HepG2 (cell line): Measurements from ENCODE around the gene THSD8. TPM values are rescaled to one million over a fixed set of nuclear protein-coding genes. Genes with fewer than 3 reads are reported as not detected.

Experiments used
- AKNA ChIP-seq: sonication (generic); formaldehyde crosslinking; IDR thresholded peaks from 2 replicates; pipeline ENCODE4 v1.4.0; 2020; ENCODE audit warnings: missing genetic modification reagents, borderline replicate concordance
- ARNT ChIP-seq: fragments of 450-650 bp; IDR thresholded peaks from 2 replicates; pipeline ENCODE4 v1.6.1; 2017
- CSRNP1 ChIP-seq: sonication (generic); formaldehyde crosslinking; IDR thresholded peaks from 2 replicates; pipeline ENCODE4 v1.8.1; 2023; ENCODE audit warnings: mild to moderate bottlenecking, missing genetic modification reagents
- GLMP ChIP-seq: sonication (generic); formaldehyde crosslinking; IDR thresholded peaks from 2 replicates; pipeline ENCODE4 v1.9.0; 2021; ENCODE audit warnings: missing genetic modification reagents, mild to moderate bottlenecking, borderline replicate concordance
- HDAC1 ChIP-seq: sonication (generic); formaldehyde crosslinking; IDR thresholded peaks from 2 replicates; pipeline ENCODE4 v1.5.1; 2020; ENCODE audit warnings: mild to moderate bottlenecking, missing genetic modification reagents
- KLF9 ChIP-seq: IDR thresholded peaks from 2 replicates; pipeline ENCODE4 v1.6.1; 2016; ENCODE audit warnings: low read depth
- NAIF1 ChIP-seq: sonication (generic); formaldehyde crosslinking; IDR thresholded peaks from 2 replicates; pipeline ENCODE4 v1.5.0; 2020; ENCODE audit warnings: mild to moderate bottlenecking, missing genetic modification reagents, borderline replicate concordance
- RELA ChIP-seq: sonication (generic); formaldehyde crosslinking; IDR thresholded peaks from 2 replicates; pipeline ENCODE4 v1.4.0; 2020; ENCODE audit warnings: missing genetic modification reagents
- RFX3 ChIP-seq: IDR thresholded peaks from 2 replicates; pipeline ENCODE4 v1.6.1; 2016; ENCODE audit warnings: missing biosample characterization, missing genetic modification reagents
- SNAPC4 ChIP-seq: sonication (generic); formaldehyde crosslinking; IDR thresholded peaks from 2 replicates; pipeline ENCODE4 v1.4.0; 2020; ENCODE audit warnings: mild to moderate bottlenecking, missing genetic modification reagents
- TCF12 ChIP-seq, 2 experiments: fragments of 450-650 bp in 1 of 2; sonication (generic) in 1 of 2; formaldehyde crosslinking in 1 of 2; IDR thresholded peaks; 2 replicates each; pipeline versions ENCODE4 v1.6.1 to v1.8.0; 2017 to 2022; ENCODE audit warnings: antibody characterized with exemption in 1 of 2, mild to moderate bottlenecking in 1 of 2, missing genetic modification reagents in 1 of 2, moderate library complexity in 1 of 2
- ZKSCAN8 ChIP-seq: IDR thresholded peaks from 2 replicates; pipeline ENCODE4 v1.6.1; 2016; ENCODE audit warnings: borderline replicate concordance, missing genetic modification reagents, missing compliant biosample characterization
- ZNF75D ChIP-seq: sonication (generic); formaldehyde crosslinking; IDR thresholded peaks from 2 replicates; pipeline ENCODE4 v1.8.1; 2023; ENCODE audit warnings: missing genetic modification reagents, mild to moderate bottlenecking, borderline replicate concordance
- ZNF784 ChIP-seq: sonication (generic); formaldehyde crosslinking; IDR thresholded peaks from 2 replicates; pipeline ENCODE4 v1.5.1; 2020; ENCODE audit warnings: missing genetic modification reagents, mild to moderate bottlenecking, borderline replicate concordance
- polyA plus RNA-seq, 8 experiments: library from polyadenylated mRNA; depleted of rRNA in 3 of 8; stranded (reverse) in 7 of 8; unstranded in 1 of 8; fragments of >200 nt; fragmentation: Illumina TruSeq in 4 of 8; extraction: Trizol in 4 of 8; gene quantifications; 2 replicates each; pipeline versions ENCODE4 v1.2.1 to v1.2.3, GENCODE V29; 2011 to 2016; ENCODE audit warnings: low read depth in 4 of 8, missing spikeins in 1 of 8, mixed read lengths in 1 of 8; ENCODE audit not compliant: insufficient read depth in 1 of 8
- total RNA-seq, 5 experiments: library from RNA; depleted of rRNA; stranded (reverse); fragments of >200 nt; fragmentation: Illumina TruSeq; extraction: Trizol; gene quantifications; 2 replicates each; pipeline ENCODE4 v1.2.3, GENCODE V29; 2016; ENCODE audit warnings: low read depth in 1 of 5

The THSD8 gene
- total and polyA plus RNA-seq, 2 of the 13 experiments (the other 11 are each of a cell fraction or from before 2014, with no cell fraction given): 4.8 to 14.9 TPM

- TF ChIP-seq GLMP (CRISPR knock-in tag): no peak
- no peak for TF ChIP-seq ZNF784 (CRISPR knock-in tag)
- 0 out of 2 replicates have a peak, but pooled peaks have one; percentile 47 for TF ChIP-seq RELA (CRISPR knock-in tag)
- TF ChIP-seq NAIF1: no peak; the same call in 1 of the 2 replicates
- no peak for TF ChIP-seq TCF12 (IDR thresholded peaks at IDR 0.05)
- peak; percentile 56; the same call in 1 of the 2 replicates for TF ChIP-seq TCF12 (CRISPR knock-in tag; IDR thresholded peaks at IDR 0.05)
- no peak for TF ChIP-seq SNAPC4 (CRISPR knock-in tag)
- TF ChIP-seq CSRNP1: 0 out of 2 replicates have a peak, but pooled peaks have one; percentile 64
- TF ChIP-seq ZNF75D (CRISPR knock-in tag): no peak
- no peak for TF ChIP-seq RFX3
- no peak for TF ChIP-seq AKNA (CRISPR knock-in tag)
- peak; percentile 76; the same call in 1 of the 2 replicates for TF ChIP-seq KLF9
- TF ChIP-seq HDAC1 (CRISPR knock-in tag): peak; percentile 81; the same call in 1 of the 2 replicates
- no peak for TF ChIP-seq ARNT
- TF ChIP-seq ZKSCAN8 (CRISPR knock-in tag): no peak; the same call in 1 of the 2 replicates
Observed at GRCh38 chr19:12792051-12792852, 9.6 kb upstream of the THSD8 start (continued).
